ENCODE data around the gene SMCO3. TPM values are rescaled to one million over a fixed set of nuclear protein-coding genes. Genes with fewer than 3 reads are reported as not detected.

SMCO3 gene
- total and polyA plus RNA-seq, 10 of the 15 experiments (the other 5 are each of a cell fraction or from before 2014, with no cell fraction given), result 0.05 to 0.35 (median 0.10) TPM; not detected in 6

- POLR2A ChIA-PET, result interaction anchor here (1.0 to 1.9 kb wide), 4 partner anchors 8 to 23 kb away, joined by 3 to 4 read pairs (median 4); a partner anchor contains a TSS
- Histone ChIP-seq H3K9me3 (replicated peaks; ENCODE audit: control insufficient read depth, insufficient read depth, low read length) (no peaks in the 10 kb centered on the region), H2AFZ (ENCODE audit: control insufficient read depth, low read depth, low read length) (no peak overlapping the region), H3K9ac (ENCODE audit: control insufficient read depth, insufficient read depth, low read length) (no peak overlapping the region), H3K4me1 (ENCODE audit: control insufficient read depth, insufficient read depth, low read length) (no peaks in the 10 kb centered on the region), H3K4me2 (ENCODE audit: control insufficient read depth, insufficient read depth) (no peak overlapping the region), H3K79me2 (ENCODE audit: control insufficient read depth, insufficient read depth, low read length) (no peaks in the 10 kb centered on the region), H4K20me1 (ENCODE audit: control insufficient read depth, insufficient read depth) (no peaks in the 10 kb centered on the region), H3K27me3 (replicated peaks in 1 of 2; ENCODE audit: control insufficient read depth in 2 of 2, insufficient read depth in 2 of 2, low read length in 1 of 2) (no peaks in the 10 kb centered on the region), H3K4me3 (no peak overlapping the region), H3K27ac (ENCODE audit: control insufficient read depth, insufficient read depth) (no peak overlapping the region), H3K36me3 (ENCODE audit: control insufficient read depth in 2 of 2, insufficient read depth in 2 of 2, low read length in 1 of 2) (no peaks in the 10 kb centered on the region)
- FAIRE-seq, result no peak
- intact Hi-C loops (cut with micrococcal nuclease; ENCODE audit: unreplicated experiment), result no loop called here
- 17% methylated on average over 2 of the region's 2 CpGs for WGBS (ENCODE audit: insufficient coverage, insufficient replicate concordance, low lambda C conversion rate, missing lambda C conversion rate)
- TF ChIP-seq IKZF1 (conservative IDR thresholded peaks at IDR 0.05), result no peak
- no peak for TF ChIP-seq BHLHE40 (IDR thresholded peaks at IDR 0.05; ENCODE audit: borderline replicate concordance in 1 of 2, low read depth in 2 of 2, low read length in 1 of 2)
- TF ChIP-seq WRNIP1 (IDR thresholded peaks at IDR 0.05; ENCODE audit: borderline replicate concordance, low read depth, low read length), result no peak
- TF ChIP-seq POLR2A (IDR thresholded peaks at IDR 0.05; ENCODE audit: low read depth, low read length), result no peak
- TF ChIP-seq TAF1 (IDR thresholded peaks at IDR 0.05; ENCODE audit: borderline replicate concordance, low read depth, low read length), result no peak
- no peak for TF ChIP-seq ZNF592 (IDR thresholded peaks at IDR 0.05)
- TF ChIP-seq NKRF (conservative IDR thresholded peaks at IDR 0.05), result no peak
- no peak for TF ChIP-seq RFX5 (IDR thresholded peaks at IDR 0.05; ENCODE audit: low read depth, low read length)
- no peak for TF ChIP-seq EP300 (IDR thresholded peaks at IDR 0.05; ENCODE audit: borderline replicate concordance in 1 of 2, control insufficient read depth in 1 of 2, low read depth in 2 of 2, low read length in 2 of 2)
- no peak for TF ChIP-seq ASH2L (IDR thresholded peaks at IDR 0.05; ENCODE audit: borderline replicate concordance, low read depth)
- no peak for TF ChIP-seq NR2C1 (IDR thresholded peaks at IDR 0.05)
- SMC1A ChIA-PET (ENCODE audit: uncharacterized antibody, unreplicated experiment), result interaction anchor here (0.7 to 3.4 kb wide), 10 partner anchors 8 to 544 kb away, joined by 3 to 17 read pairs (median 6); partner anchors contain the start of genes C12orf60 and WBP11
- RAD21 ChIA-PET (ENCODE audit: unreplicated experiment), result interaction anchor here (0.9 to 2.3 kb wide), 4 partner anchors 10 to 58 kb away, joined by 3 to 11 read pairs (median 4); partner anchors contain the start of genes C12orf60 and WBP11
- no peak for ATAC-seq
- no peak for DNase-seq (ENCODE audit: low read depth, low spot score)
- in situ Hi-C loops (cut with MboI), result loop anchor here (25.0 kb wide), 2 partner anchors 1106 to 1969 kb away; partner anchors contain the start of genes DDX47 and STRAP
- CTCF ChIA-PET, result interaction anchor here (0.9 to 2.2 kb wide), 8 partner anchors 8 to 440 kb away, joined by 3 to 19 read pairs (median 4); partner anchors contain the start of genes C12orf60 and RERG
- no TSS peak for BruUV-seq (replicated peaks)
These were observed 32.4 kb downstream of the SMCO3 start for GRCh38 chr12:14781563-14781962.
